HG02943 (cell line): ENCODE results near the gene STPG4.
"Not testable (repeated sequence)": the region's sequence is repeated elsewhere in the genome, so short reads cannot be mapped to it uniquely, and the experiment has no call there.

ENCODE experiments used
- ATAC-seq: cut with Tn5 transposase; IDR thresholded peaks from one replicate; pipeline ENCODE4 v1.9.1; 2021; ENCODE audit warnings: mild to moderate bottlenecking, low read depth, moderate library complexity; ENCODE audit not compliant: unreplicated experiment

The STPG4 gene

DNA sequence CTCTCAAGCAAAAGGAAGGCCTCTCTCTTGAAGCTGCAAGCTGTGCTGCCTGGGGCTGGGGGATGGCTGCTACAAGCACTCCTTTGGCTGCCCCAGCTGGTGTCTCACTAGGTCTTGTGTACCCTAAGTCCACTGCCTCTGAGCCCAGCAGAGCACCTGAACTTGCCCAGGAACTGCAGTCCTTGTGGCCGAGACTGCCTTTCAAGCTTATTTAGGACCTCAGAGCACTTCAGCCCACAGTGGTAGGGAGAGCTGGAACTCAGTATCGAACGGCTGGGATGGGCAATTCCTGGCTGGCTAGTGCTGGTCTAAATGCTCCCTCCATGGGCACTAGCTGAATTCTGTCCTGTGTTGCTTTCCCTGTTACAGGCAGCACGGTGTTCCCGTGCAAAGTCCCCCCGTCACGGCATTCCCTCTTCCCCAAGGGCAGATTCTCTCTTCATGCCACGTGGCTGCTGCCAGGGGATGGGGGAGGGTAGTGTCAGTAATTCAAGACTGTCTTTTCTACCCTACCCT lies 25.9 kb downstream of the STPG4 start:
- ATAC-seq, result no peak

- ATAC-seq, result no peak
Observed at GRCh38 chr2:47128705-47129104, 26.4 kb downstream of the STPG4 start.

DNA sequence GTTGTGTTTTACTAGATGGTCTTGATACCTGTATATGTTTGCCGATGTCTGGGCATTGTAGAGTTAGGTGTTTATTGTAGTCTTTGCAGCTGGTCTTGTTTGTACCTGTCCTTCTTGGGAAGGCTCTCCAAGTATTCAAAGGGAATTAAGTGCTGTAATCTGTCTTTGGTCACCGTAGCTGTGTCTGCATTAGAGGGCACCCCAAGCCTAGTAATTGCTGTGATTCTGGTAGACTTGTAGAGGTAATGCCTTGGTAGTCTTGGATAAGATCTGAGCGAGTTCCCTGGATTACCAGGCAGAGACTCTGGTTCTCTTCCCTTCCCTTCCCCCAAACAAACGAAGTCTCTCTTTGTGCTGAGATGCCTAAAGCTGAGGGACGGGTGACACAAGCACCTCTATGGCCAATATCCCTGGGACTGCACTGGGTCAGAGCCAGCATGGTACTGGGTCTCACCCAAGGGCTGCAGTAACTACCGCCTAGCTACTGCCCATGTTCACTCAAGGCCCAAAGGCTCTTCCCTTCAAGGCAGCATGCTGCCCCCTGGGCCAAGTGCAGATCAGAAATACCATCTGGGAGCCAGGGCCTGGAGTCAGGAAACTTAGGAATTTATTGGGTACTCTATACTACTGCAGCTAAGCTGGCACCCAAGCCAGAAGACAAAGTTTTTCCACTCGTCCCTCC lies 27.1 kb downstream of the STPG4 start:
- no peak for ATAC-seq

DNA sequence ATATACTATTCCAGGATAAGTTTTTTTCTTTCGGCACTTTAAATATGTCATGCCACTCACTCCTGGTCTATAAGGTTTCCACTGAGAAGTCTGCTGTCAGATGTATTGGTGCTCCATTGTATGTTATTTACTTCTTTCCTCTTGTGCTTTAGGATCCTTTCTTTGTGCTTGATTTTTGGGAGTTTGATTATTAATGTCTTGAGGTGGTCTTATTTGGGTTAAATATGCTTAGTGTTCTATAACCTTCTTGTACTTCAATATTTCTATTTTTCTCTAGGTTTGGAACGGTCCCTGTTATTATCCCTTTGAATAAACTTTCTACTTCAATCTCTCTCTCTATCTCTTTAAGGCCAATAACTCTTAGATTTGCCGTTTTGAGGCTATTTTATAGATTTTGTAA lies 28.3 kb downstream of the STPG4 start:
- no peak for ATAC-seq

- ATAC-seq, result not testable (repeated sequence)
Observed at GRCh38 chr2:47124740-47125139, 30.4 kb downstream of the STPG4 start.

DNA sequence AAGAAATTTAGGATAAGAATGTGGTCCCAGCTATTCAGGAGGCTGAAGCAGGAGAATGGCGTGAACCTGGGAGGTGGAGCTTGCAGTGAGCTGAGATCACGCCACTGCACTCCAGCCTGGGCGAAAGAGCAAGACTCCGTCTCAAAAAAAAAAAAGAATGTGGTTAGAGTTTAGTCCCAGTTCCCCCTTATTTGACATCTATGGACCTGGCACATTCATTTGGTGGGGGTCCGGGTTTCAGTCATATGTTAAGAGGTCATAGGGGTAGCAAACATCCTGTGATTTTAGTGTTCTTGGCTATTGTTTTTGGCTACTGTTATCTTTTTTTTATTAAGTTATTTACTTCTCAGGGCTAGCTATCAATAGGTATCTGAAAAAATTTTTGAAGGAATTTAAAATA lies 34.7 kb downstream of the STPG4 start:
- not testable (repeated sequence) for ATAC-seq

DNA sequence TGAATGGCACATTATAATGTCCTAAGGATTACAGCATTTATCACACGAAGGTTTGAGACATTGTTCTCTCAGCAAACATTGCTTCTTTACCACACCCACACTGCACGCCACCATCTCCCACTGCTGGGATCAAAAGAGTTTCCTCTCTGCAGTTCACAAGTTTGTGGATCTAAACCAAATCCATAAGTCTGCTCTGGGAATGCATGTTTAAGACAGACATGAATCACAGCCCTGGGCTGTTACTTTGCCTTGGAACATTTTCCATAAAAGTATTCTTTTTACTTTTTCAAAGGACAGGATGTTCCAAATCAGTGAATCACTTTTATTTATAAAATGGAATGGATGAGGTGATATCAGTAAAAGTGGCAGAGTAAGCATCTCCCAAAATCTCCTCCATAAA lies 36.1 kb downstream of the STPG4 start:
- ATAC-seq, result no peak

- ATAC-seq, result no peak
Observed at GRCh38 chr2:47118581-47118980, 36.5 kb downstream of the STPG4 start.

DNA sequence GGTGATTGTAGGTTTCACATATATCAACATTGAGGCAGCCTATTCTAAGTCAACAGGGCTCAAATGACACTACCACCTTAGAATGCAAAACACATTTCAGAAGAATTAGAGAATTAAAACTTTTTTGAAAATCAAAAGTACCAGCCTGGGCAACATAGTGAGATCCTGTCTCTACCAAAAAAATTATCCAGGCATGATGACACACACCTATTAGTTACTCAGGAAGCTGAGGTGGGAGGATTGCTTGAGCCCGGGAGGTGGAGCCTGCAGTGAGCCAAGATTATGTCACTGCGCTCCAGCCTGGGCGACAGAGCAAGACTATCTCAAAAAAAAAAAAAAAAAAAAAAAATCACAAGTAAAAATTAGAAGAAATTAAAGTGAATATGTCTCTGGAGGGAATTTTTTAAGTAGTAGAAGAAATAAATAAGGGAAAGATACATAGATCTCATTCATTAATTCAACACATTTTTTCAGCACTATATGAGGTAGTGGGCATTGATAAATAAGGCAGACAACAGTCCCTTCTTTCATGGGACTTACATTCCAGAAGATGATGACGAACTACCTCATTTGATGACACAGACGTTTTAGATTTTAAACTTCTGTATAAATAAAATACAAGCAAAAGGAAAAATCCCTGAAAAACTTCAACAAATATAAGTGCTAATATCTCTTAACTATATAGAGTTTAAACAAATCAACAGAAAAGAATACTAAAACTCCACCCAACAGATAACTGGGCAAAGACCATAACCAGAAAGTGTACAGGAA lies 42.3 kb downstream of the STPG4 start:
- no peak for ATAC-seq

DNA sequence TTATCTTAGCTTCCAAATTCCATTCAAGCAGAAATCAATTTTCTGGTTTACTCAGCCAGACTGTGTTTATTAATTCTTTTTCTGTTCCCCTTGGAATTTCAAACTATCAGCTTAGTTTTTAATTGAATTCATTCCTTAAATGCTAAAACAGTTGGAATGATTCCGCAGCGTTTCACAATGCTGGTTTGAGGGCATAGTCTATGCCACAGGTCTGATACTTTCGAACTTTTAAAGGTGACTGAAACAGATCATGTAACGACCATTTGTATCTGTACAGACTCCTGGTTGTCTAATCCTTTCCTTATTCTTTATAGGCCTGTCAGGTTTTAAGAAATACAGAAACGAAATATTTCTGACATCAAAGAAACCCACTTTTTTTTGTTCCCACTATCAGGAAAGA lies 45.4 kb downstream of the STPG4 start:
- no peak for ATAC-seq

GRCh38 chr2:47109007-47109375 lies 46.1 kb downstream of the STPG4 start:
- no peak for ATAC-seq

DNA sequence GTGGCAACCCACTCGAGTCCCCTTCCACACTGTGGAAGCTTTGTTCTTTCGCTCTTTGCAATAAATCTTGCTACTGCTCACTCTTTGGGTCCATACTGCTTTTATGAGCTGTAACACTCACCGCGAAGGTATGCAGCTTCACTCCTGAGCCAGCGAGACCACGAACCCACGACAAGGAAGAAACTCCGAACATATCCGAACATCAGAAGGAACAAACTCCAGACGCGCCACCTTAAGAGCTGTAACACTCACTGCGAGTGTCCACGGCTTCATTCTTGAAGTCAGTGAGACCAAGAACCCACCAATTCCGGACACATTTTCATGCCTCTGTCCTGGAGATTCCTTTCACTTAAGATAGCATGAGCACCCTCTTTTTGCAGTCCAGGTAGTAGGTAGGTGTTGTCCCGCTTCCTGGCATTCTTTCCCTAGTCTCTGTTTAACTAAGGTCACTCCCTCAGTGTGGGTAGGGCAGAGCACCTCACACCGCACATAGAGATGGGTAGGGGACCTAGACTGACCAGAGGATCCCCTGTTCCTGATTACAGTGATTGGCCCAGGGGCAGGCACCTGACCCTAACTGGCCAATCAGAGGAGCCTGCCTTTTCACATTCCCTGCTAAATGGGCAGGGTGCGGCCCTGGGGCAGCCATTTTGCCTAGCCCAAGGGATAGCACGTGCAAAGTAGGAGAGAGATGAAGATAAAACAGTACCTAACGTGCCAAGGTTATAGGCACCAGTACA lies 46.7 kb downstream of the STPG4 start:
- not testable (repeated sequence) for ATAC-seq

GRCh38 chr2:47107201-47107600 lies 47.9 kb downstream of the STPG4 start:
- not testable (repeated sequence) for ATAC-seq

DNA sequence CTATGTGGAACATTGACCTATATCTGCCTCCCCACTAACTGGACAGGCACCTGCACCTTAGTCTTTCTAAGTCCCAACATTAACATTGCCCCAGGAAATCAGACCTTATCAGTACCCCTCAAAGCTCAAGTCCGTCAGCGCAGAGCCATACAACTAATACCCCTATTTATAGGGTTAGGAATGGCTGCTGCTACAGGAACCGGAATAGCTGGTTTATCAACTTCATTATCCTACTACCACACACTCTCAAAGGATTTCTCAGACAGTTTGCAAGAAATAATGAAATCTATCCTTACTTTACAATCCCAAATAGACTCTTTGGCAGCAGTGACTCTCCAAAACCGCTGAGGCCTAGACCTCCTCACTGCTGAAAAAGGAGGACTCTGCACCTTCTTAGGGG lies 48.9 kb downstream of the STPG4 start:
- ATAC-seq, result not testable (repeated sequence)

- not testable (repeated sequence) for ATAC-seq
Observed at GRCh38 chr2:47099712-47100111, 55.4 kb downstream of the STPG4 start.

GRCh38 chr2:47098953-47099352 lies 56.2 kb downstream of the STPG4 start:
- ATAC-seq, result no peak

DNA sequence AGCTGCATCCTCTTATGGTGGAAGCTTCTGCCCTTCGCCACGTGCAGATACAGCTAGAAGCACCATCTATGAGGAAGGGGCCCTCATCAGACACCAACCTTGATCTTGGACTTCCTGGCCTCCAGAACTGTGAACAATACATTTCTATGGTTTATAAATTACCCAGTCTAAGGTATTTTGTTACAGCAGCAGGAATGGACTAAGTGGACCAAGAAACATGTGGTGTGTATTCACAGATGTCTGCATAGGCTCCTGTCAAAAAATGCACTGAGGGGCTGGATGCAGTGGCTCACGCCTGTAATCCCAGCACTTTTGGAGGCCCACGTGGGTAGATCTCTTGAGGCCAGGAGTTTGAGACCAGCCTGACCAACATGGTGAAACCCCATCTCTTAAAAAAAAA lies 57.5 kb downstream of the STPG4 start:
- no peak for ATAC-seq

- ATAC-seq, result no peak
Observed at GRCh38 chr2:47096451-47096850, 58.7 kb downstream of the STPG4 start.

GRCh38 chr2:47095349-47096020 lies 59.6 kb downstream of the STPG4 start:
- ATAC-seq, result no peak

GRCh38 chr2:47094511-47095142 lies 60.5 kb downstream of the STPG4 start:
- ATAC-seq, result no peak
